ENCODE data around the gene BMPR2.

- no peak for TF ChIP-seq CTCF (IDR thresholded peaks at IDR 0.05; ENCODE audit: low read depth, low read length, missing input control)
- TF ChIP-seq TAF1 (conservative IDR thresholded peaks at IDR 0.05) = no peak
- TF ChIP-seq SP1 (IDR thresholded peaks at IDR 0.05) = no peak
- TF ChIP-seq YY1 (IDR thresholded peaks at IDR 0.05) = no peak
- no peak for TF ChIP-seq ATF3 (IDR thresholded peaks at IDR 0.05)
- TF ChIP-seq JUND (IDR thresholded peaks at IDR 0.05) = no peak
- TF ChIP-seq MAX (IDR thresholded peaks at IDR 0.05) = no peak
- no peak for TF ChIP-seq RAD21 (IDR thresholded peaks at IDR 0.05)
- no peak for TF ChIP-seq RXRA (IDR thresholded peaks at IDR 0.05)
- TF ChIP-seq FOXA1 (IDR thresholded peaks at IDR 0.05) = no peak
- TF ChIP-seq REST (IDR thresholded peaks at IDR 0.05) = no peak
- no peak for TF ChIP-seq GABPA (IDR thresholded peaks at IDR 0.05 in 1 of 2, conservative IDR thresholded peaks at IDR 0.05 in 1 of 2)
- TF ChIP-seq EGR1 (IDR thresholded peaks at IDR 0.05; ENCODE audit: low read depth in 2 of 2) = no peak
These were observed 78.4 kb downstream of the BMPR2 start for GRCh38 chr2:202454536-202454935.

Measured in liver (tissue), 3 donors.